MM.1S (cell line): ENCODE data around the gene CHMP2B.

Source experiments
- EZH2 ChIP-seq: fragments of 300-600 bp; sonication (generic); optimal IDR thresholded peaks from 2 replicates; pipeline ENCODE3; 2017; ENCODE audit warnings: low read depth, mild to moderate bottlenecking, antibody characterized with exemption, low read length, mixed read lengths
- EZH2phosphoT487 ChIP-seq: fragments of 300-600 bp; sonication (generic); IDR thresholded peaks from 2 replicates; pipeline ENCODE4 v1.6.1; 2018; ENCODE audit warnings: antibody characterized with exemption, low read length
- TF ChIP-seq, protein P1 (sequence below): fragments of 300-600 bp; sonication (generic); IDR thresholded peaks from 2 replicates; pipeline ENCODE4 v1.5.1; 2016; ENCODE audit warnings: antibody characterized with exemption, low read length, mixed read lengths

DNA sequence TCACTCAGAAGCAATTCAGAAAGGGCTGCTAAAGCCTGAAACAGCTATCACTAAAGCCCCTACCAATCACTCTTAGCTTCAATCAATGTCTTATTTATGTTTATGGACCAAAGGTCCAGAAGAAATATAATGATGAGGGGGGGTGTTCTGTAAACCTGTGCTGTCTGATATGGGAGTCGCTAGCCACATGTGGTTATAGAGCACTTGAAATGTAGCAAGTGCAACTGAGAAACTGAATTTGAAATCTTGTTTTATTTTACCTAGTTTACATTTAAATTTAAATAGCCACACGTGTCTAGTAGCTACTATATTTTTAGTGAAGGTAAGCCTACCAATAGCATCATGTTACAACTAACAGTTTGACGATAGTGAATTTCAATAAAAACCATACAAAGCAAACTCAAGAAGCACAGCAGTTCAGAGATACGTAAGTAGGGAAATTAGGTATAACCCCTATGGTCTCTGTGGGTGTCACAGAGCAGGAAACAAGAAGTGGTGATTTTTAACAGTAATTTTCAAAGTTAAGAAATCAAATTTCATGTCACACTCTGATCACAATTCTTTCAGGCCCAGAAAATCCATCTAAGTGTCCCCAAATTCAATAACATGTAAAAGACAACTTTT lies 45.7 kb downstream of the CHMP2B start:
- TF ChIP-seq, protein P1, sequence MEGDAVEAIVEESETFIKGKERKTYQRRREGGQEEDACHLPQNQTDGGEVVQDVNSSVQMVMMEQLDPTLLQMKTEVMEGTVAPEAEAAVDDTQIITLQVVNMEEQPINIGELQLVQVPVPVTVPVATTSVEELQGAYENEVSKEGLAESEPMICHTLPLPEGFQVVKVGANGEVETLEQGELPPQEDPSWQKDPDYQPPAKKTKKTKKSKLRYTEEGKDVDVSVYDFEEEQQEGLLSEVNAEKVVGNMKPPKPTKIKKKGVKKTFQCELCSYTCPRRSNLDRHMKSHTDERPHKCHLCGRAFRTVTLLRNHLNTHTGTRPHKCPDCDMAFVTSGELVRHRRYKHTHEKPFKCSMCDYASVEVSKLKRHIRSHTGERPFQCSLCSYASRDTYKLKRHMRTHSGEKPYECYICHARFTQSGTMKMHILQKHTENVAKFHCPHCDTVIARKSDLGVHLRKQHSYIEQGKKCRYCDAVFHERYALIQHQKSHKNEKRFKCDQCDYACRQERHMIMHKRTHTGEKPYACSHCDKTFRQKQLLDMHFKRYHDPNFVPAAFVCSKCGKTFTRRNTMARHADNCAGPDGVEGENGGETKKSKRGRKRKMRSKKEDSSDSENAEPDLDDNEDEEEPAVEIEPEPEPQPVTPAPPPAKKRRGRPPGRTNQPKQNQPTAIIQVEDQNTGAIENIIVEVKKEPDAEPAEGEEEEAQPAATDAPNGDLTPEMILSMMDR = no peak
- TF ChIP-seq EZH2 (no peak), EZH2phosphoT487 (no peak)
